Measurements from ENCODE around the gene INPP5D.

The INPP5D gene

GRCh38 chr2:233035426-233036161, 24.5 kb upstream of the INPP5D start:
- Histone ChIP-seq H3K36me3 (ENCODE audit: low read length) (no peaks in the 10 kb centered on the region), H3K27me3 (ENCODE audit: low read length) (no peaks in the 10 kb centered on the region), H3K4me2 (ENCODE audit: low read depth, low read length, poor library complexity, severe bottlenecking) (no peak overlapping the region), H3K27ac (ENCODE audit: low read depth, low read length) (no peak overlapping the region), H3K9me3 (ENCODE audit: insufficient read depth, low read length) (no peaks in the 10 kb centered on the region), H3K79me2 (ENCODE audit: insufficient read depth, low read length) (no peaks in the 10 kb centered on the region), H3F3A (ENCODE audit: insufficient read depth) (no peaks in the 10 kb centered on the region), H2AFZ (ENCODE audit: low read depth, low read length, severe bottlenecking) (no peak overlapping the region), H3K9ac (ENCODE audit: low read length) (no peak overlapping the region), H4K20me1 (ENCODE audit: low read depth, low read length) (no peaks in the 10 kb centered on the region), H3K4me3 (ENCODE audit: insufficient read depth, low read length, poor library complexity, severe bottlenecking) (no peak overlapping the region), H3K9me2 (replicated peaks; ENCODE audit: insufficient read depth, low read length) (no peaks in the 10 kb centered on the region)
- TF ChIP-seq CTCF (IDR thresholded peaks at IDR 0.05; ENCODE audit: insufficient read depth, low read length, poor library complexity, severe bottlenecking) = no peak
- no peak for TF ChIP-seq EZH2phosphoT487 (conservative IDR thresholded peaks at IDR 0.05; ENCODE audit: low read length)

GRCh38 chr2:233036162-233036838, 23.8 kb upstream of the INPP5D start:
- Histone ChIP-seq H3K9me3 (ENCODE audit: insufficient read depth, low read length) (no peaks in the 10 kb centered on the region), H4K20me1 (ENCODE audit: low read depth, low read length) (no peaks in the 10 kb centered on the region), H3K79me2 (ENCODE audit: insufficient read depth, low read length) (no peaks in the 10 kb centered on the region), H3K27ac (ENCODE audit: low read depth, low read length) (no peak overlapping the region), H3K9ac (ENCODE audit: low read length) (no peak overlapping the region), H3K9me2 (replicated peaks; ENCODE audit: insufficient read depth, low read length) (no peaks in the 10 kb centered on the region), H3K36me3 (ENCODE audit: low read length) (no peaks in the 10 kb centered on the region), H3F3A (ENCODE audit: insufficient read depth) (no peaks in the 10 kb centered on the region), H3K27me3 (ENCODE audit: low read length) (no peaks in the 10 kb centered on the region), H2AFZ (ENCODE audit: low read depth, low read length, severe bottlenecking) (no peak overlapping the region), H3K4me3 (ENCODE audit: insufficient read depth, low read length, poor library complexity, severe bottlenecking) (no peak overlapping the region), H3K4me2 (ENCODE audit: low read depth, low read length, poor library complexity, severe bottlenecking) (no peak overlapping the region)
- TF ChIP-seq EZH2phosphoT487 (conservative IDR thresholded peaks at IDR 0.05; ENCODE audit: low read length) (no peak), CTCF (IDR thresholded peaks at IDR 0.05; ENCODE audit: insufficient read depth, low read length, poor library complexity, severe bottlenecking) (no peak)

GRCh38 chr2:233037078-233037477, 23.1 kb upstream of the INPP5D start:
- H3K36me3 ChIP-seq (ENCODE audit: low read length) = no peaks in the 10 kb centered on the region
- TF ChIP-seq CTCF (IDR thresholded peaks at IDR 0.05; ENCODE audit: insufficient read depth, low read length, poor library complexity, severe bottlenecking) = no peak
- TF ChIP-seq EZH2phosphoT487 (conservative IDR thresholded peaks at IDR 0.05; ENCODE audit: low read length) = no peak
- H3K79me2 ChIP-seq (ENCODE audit: insufficient read depth, low read length) = no peaks in the 10 kb centered on the region
- no peak overlapping the region for H3K4me2 ChIP-seq (ENCODE audit: low read depth, low read length, poor library complexity, severe bottlenecking)
- no peak overlapping the region for H2AFZ ChIP-seq (ENCODE audit: low read depth, low read length, severe bottlenecking)
- no peaks in the 10 kb centered on the region for H3K9me2 ChIP-seq (replicated peaks; ENCODE audit: insufficient read depth, low read length)
- H3K4me3 ChIP-seq (ENCODE audit: insufficient read depth, low read length, poor library complexity, severe bottlenecking) = no peak overlapping the region
- no peaks in the 10 kb centered on the region for H3F3A ChIP-seq (ENCODE audit: insufficient read depth)
- H3K27ac ChIP-seq (ENCODE audit: low read depth, low read length) = no peak overlapping the region
- no peaks in the 10 kb centered on the region for H3K27me3 ChIP-seq (ENCODE audit: low read length)
- H4K20me1 ChIP-seq (ENCODE audit: low read depth, low read length) = no peaks in the 10 kb centered on the region
- no peak overlapping the region for H3K9ac ChIP-seq (ENCODE audit: low read length)
- H3K9me3 ChIP-seq (ENCODE audit: insufficient read depth, low read length) = no peaks in the 10 kb centered on the region

Measured in SU-DHL-6 (cell line).